HG03565 (cell line): ENCODE data around the gene C16orf78.

Experiments used
- ATAC-seq: cut with Tn5 transposase; IDR thresholded peaks from one replicate; pipeline ENCODE4 v1.9.1; 2021; ENCODE audit warnings: mild to moderate bottlenecking, moderate library complexity; ENCODE audit not compliant: unreplicated experiment

Gene C16orf78

DNA sequence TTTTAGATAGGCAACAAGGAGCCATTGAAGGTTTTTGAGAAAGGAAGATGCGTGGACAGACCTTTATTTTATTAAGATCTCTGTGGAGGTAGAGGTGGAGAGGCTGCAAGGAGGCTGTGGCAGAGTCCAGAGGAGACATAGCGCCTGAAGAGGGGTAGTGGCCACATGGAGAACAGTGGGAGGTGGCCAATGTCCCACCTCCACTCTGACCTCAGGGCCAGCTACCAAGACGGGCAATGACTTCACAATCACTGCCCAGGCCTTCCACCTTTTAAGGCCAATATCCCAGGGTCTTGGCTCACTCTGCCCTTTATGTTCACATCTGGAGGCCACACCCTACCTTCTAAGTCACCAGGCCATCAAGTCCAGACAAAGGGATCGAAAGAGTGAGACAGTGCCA is at the start of gene C16orf78:
Gene C16orf78 (plus strand): TSS at position 301 of the 400 bp plus-strand sequence. CDS start 136 bp downstream, outside the sequence.
- no peak for ATAC-seq

- no peak for ATAC-seq
Measured at GRCh38 chr16:49324703-49325102, 48.9 kb upstream of the C16orf78 start.

DNA sequence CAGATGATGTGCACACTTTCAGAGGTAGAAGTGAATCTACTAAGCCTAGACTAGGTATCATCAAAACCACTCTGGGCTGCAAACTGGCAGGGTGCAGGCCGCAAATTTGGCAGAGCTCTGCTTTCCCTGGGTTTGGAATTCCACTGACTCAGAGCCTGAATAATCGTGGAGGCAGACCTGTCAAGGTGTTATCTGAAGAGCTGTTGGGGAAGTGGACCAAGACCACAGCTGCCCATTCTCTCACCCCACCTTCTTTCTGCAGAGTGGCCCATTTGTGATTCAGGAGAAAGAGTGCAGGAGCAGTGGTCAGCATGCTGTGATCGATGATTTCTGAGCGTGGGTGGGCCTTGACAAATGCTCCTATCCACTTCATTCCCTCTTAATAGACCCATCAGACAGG is 46.1 kb upstream of the C16orf78 start:
- no peak for ATAC-seq

GRCh38 chr16:49328325-49328724 is 45.3 kb upstream of the C16orf78 start:
- no peak for ATAC-seq

DNA sequence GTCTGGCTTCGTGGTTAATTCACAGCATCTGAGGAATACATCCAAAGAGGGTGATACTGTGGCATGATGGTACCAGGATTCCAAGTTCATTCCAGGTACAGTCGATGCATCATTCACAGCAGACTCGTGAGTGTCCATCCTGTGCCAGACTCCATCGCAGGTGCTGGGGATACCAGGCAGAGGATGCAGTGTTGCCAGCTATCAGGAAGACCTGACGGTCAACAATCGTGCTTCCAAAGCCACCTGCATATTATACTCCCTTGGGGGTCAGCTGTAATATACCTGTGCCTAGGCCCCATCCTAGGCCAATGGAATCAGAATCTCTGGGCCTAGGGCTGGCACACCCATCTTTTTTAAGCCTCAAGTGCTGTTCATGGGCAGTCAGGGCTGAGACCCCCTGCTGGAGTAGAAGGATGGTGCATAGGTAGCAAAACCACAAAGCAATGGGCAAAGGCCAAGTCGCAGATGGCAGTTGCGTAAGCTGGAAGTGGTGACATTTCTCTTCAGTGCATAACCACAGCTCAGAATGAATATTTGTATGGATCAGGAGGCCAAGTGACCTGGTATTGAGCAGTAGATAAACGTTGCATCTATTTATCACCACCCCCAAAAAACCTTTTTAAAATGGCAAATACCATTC is 42.9 kb upstream of the C16orf78 start:
- ATAC-seq: no peak

DNA sequence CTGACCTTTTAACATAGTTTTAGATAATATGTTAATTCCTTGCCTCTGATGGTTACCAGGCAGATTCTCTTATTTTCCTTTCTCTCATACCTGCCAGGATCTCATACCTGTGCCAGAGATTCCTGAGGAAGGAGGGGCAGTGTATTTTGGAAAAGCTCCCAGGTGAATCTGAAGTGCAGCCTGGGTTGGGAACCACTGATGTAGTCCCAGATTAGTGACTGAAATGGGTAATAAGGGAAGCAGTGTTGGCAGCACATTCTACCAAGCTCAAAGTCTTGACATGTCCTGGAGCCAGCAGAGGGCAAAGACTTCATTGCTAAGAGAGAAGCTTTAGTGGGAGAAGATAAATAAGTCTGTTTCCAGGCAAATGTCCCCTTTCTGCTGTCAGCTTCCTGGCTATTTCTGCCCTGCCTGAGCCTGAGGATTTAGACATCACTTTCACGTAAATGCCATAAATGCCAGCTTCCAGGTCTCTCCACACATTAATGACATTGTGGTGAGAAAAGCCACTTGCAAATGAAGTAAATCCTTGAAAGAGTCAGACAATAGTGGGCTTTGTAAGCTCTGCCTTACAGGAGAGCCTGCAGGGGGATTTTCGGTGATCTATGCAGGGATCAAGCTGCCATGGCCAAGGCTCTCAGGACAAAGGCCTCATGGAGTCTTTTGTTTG is 40.9 kb upstream of the C16orf78 start:
- ATAC-seq: no peak

DNA sequence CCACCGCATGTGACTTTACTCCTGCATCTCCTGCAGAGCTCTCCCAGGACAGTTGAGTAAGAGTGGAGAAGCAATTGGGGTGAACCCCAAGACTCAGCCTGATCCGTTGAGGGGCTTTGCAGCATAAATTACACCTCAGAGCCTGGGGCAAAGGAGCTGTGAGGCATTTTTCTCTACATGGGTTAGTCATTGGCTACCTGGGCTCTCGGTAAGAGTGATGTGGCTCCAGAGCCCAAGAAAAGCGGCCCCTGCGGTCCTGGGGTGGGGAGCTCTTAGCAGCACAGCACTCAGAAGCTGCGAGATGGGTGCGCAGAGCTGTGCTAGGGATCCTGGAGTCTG is 40.4 kb upstream of the C16orf78 start:
- ATAC-seq: no peak

GRCh38 chr16:49335828-49336227 is 37.8 kb upstream of the C16orf78 start:
- ATAC-seq: no peak

DNA sequence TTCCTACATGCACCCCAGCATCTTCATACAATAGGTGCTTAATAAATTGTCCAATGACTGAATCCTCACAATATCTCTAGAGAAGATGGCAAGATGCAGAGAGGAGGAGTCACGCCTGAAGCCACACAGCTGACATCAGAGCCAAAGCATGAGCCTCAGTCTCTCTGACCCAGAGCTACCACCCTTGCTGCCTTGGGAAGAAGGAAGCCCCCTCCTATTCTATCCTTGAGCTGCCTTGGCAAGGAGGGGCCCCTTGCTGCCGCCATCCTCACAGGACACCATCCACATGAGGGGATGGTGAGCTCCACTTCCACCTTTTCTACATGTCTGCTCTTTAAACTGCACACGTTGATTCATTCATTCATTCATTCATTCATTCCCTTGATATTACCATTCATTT is 37.0 kb upstream of the C16orf78 start:
- no peak for ATAC-seq

GRCh38 chr16:49337814-49338350 is 35.7 kb upstream of the C16orf78 start:
- ATAC-seq: no peak

DNA sequence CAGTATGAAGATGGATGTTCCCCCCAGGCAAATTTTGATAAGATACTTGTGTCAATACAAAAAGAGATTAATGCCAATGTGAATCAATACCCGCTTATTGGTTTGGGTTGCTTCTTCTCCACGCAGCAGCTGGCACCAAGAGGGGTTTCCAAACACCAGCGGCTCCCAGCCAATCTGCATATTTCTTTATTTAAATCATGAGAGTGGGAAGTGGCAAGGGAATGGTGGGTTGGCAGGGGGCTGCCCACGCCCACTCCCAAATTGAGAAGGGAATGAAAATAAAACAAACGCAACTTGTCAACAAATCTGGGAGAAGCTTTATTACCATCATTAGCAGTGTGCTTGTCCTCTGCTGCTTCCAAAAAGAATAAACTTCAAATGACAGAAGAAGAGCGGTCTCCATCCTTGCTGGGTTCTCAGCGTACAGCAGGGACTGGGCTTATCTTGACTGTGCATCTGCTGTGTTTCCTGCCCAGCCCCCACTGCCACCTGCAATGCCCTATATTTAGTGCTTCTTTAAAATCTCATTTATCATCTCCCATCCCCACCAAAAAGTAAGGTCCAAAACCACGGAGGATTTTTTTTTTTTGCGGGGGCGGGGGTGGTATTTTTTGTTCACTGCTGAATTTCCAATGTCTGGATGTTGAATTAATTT is 34.9 kb upstream of the C16orf78 start:
- no peak for ATAC-seq

GRCh38 chr16:49340466-49340865 is 33.1 kb upstream of the C16orf78 start:
- ATAC-seq: no peak

DNA sequence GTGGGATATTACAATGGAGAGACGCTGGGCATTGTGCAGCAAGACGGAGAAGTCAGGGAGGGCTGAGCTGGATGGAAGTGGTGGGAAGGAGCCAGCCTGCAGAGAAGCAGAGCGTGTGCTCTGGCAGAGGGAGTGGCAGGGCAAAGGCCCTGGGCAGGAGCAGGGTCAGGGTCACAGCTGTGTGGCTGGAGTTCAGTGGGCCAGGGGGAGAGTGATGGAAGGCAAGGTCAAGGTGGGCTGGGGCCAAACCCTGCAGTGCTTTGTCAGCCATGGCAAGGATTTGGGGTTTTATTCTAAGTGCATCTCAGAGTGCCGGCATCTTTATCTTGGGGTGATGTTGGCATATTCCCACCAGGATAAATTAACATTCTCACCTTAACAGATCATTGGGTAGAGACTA is 31.9 kb upstream of the C16orf78 start:
- no peak for ATAC-seq

DNA sequence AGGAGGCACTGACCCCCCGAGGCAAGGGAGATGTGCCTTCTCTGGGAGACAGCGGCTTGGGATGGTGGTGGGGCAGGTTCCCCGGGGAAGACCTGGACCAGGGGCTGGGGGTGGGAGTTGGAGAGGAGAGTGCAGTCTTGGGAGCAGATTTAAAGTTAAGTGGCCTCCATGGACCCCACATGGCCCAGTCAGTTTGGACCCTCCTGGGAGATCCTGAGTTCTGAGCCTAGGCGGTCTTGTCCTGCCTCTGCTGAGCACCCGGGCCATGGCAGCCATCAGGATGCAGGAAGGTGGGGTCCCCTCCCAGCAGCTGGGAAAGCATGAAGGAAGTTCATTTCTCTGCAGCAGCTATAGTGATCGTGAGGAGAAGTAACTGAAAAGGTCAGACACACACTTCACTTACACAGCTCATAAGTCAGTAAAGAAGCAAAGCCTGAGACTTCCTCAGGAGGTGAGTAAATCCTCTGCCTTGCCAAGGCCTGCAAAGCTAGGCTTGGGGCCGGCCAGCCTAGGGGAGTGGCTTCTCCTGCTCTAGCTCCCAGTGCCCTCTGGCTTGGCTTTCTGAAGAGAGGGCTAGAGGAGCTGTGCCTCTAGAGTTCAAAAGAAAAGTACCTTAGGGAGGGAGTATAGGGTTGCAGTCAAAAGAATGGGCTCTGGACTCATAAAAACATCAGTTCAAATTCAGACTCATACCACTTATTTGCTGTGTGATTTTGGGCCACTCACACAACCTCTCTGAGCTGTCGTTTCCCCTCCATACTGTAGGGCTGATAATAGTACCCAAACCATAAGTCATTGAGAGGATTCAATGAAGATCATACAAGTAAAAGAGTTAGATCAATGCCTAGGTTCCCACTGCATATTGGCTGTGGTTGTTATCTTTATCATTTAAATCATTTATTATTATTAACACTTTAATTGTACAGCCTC is 31.0 kb upstream of the C16orf78 start:
- no peak for ATAC-seq

- ATAC-seq: no peak
Measured at GRCh38 chr16:49343291-49343690, 30.3 kb upstream of the C16orf78 start.

GRCh38 chr16:49344401-49344800 is 29.2 kb upstream of the C16orf78 start:
- no peak for ATAC-seq

DNA sequence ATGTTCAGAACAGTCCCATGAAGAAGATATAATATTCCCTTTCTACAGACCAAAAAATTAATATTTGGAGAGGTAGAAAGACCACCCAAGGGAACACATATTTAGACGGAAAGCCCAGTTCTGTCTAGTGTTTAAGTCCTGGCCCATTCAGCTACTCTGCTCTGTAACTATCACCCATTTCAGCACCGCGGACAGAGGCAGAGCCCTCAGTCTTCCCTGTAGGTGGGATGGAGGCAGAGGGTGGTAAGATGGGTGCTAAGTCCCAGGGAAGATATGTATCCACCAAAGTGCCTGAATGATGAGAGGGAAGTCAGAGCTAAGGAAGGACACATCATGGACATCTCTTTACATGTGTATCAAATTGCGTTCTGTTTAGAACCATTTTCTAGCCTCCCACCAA is 27.8 kb upstream of the C16orf78 start:
- no peak for ATAC-seq

GRCh38 chr16:49346459-49346858 is 27.1 kb upstream of the C16orf78 start:
- ATAC-seq: no peak

GRCh38 chr16:49347476-49347875 is 26.1 kb upstream of the C16orf78 start:
- no peak for ATAC-seq

DNA sequence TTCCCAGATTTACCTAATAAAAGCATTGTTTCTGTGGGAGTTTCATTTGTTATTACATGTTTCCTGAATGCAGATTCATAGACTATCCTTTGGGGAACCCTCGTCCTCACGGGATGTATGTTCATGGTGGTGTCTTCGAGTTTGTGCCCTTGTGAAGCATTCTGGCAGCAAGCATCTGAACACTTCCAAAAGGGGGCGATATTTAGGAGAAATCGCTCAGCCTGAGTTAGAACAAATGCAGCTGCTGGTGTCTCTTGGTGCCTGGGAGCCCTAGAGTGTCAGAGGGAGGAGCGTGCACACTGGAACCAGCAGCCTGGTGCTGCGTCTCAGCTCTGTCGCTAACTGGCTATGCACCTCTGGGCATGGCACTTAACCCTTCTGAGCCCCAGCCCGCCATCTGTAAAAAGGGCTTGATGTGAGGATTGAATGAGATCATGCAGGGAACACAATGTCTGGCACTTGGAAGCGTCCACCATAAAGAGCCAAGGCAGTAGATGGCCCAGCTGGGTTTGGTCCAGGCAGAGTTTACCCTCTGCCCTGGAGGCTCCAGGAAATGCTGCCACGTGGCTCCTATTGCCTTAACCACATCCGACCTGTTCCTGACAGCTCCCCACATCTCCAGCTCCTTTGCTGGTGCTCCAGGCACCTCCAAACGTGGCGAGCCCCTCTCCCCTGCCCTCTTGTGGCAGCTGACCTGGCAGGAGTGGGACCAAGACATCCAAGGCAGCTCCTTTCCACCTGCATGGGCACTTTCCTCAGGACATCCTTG is 25.0 kb upstream of the C16orf78 start:
- ATAC-seq: no peak
